Lower leg skin (tissue), 3 donors: ENCODE results near the gene NAB1.

Experiments used
- POLR2A ChIP-seq, 2 donors: fragments of 450-650 bp; IDR thresholded peaks; one replicate each; pipeline ENCODE4 v1.6.1; 2016 to 2017; ENCODE audit warnings: antibody characterized with exemption in 2 of 2, mild to moderate bottlenecking in 1 of 2, moderate library complexity in 1 of 2
- TF ChIP-seq, protein P1 (sequence below), 3 donors: fragments of 450-650 bp; IDR thresholded peaks; one replicate each; pipeline ENCODE4 v1.5.1; 2016; ENCODE audit warnings: antibody characterized with exemption in 3 of 3, mild to moderate bottlenecking in 3 of 3, moderate library complexity in 2 of 3

DNA sequence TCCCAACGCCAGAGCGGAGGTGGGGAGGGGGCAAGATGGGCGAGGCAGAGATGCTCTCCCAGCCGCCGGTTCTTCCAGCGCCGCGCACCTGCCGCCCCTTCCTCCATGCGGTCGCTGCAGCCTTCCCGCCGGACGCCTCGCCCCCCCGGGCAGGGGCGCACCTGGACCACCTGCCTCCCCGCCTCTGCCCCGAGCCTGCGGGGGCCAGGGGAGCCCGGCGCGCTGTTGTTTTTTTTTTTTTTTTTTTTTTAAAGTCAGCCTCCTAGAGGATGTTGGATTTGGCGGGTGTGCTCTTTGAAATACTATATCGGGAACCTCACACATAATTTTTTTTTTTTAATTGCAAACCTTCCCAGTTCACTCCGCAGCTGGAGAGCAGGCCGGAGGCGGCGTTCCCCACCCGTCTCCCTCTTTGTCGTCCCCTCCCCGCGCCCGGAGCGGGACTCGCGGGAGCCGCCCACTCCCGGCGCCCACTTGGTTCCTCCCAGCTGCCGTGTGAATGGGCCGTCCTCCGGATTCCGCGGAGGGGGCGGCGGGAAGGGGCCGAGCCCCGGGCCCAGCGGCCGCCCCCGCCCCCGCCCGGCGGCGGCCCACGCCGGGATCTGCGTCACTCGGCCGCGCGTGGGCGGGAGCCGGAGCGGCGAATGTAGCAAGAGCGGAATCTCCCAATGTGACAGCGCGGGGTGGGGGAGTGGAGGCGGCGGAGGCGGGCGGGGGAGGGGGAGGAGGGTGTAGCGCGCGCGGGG lies 421 bp upstream of the NAB1 start:
- TF ChIP-seq, protein P1, sequence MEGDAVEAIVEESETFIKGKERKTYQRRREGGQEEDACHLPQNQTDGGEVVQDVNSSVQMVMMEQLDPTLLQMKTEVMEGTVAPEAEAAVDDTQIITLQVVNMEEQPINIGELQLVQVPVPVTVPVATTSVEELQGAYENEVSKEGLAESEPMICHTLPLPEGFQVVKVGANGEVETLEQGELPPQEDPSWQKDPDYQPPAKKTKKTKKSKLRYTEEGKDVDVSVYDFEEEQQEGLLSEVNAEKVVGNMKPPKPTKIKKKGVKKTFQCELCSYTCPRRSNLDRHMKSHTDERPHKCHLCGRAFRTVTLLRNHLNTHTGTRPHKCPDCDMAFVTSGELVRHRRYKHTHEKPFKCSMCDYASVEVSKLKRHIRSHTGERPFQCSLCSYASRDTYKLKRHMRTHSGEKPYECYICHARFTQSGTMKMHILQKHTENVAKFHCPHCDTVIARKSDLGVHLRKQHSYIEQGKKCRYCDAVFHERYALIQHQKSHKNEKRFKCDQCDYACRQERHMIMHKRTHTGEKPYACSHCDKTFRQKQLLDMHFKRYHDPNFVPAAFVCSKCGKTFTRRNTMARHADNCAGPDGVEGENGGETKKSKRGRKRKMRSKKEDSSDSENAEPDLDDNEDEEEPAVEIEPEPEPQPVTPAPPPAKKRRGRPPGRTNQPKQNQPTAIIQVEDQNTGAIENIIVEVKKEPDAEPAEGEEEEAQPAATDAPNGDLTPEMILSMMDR (IDR thresholded peaks at IDR 0.05): no peak
- no peak for TF ChIP-seq POLR2A (IDR thresholded peaks at IDR 0.05)
